GM10266 (cell line): ENCODE measurements around the gene TUBGCP3.
"Not testable (repeated sequence)": the region's sequence is repeated elsewhere in the genome, so short reads cannot be mapped to it uniquely, and the experiment has no call there.

ENCODE experiments used
- DNase-seq: peaks from one replicate; pipeline ENCODE4 v3.0.0; 2012; ENCODE audit errors: extremely low spot score
- TF ChIP-seq, protein P1 (sequence below): IDR thresholded peaks from 2 replicates; pipeline ENCODE4 v1.5.1; 2012; ENCODE audit warnings: mild to moderate bottlenecking, low read depth; ENCODE audit not compliant: control insufficient read depth, insufficient read depth; ENCODE audit errors: missing control alignments

The TUBGCP3 gene

DNA sequence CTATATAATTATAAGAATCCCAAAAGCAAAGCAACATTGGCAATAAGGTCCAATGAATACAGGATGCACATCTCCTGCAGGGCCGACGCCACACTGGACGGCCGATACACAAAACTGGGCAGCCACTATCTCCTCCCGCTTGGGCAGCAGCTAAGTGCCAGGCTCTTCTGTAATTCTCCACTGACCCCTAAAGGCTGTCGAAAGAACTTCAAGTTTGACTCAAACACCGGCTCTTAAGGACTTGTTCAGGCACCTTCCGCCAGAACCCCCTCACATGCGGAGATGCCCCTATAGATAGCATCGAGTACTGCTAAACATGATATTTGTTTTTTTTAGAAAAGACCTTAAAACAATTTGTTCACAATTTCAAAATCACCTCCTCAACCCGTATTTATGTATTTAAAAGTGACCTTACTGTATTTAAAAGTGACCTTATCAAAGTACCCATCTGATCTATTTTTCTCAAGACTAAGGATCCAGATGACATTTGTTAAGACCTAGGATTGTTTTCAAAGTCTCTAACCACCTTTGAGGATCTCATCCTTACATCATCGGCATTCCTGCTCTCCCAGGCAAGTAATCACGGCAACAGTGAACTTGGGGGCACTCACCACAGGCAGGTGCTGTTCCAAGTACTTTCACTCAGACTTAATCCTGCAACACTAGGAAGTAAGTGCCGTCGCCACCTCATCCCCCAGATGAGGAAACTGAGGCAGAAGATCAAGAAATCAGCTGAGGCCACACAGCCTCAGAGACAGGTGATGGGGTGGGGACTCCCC, 77.8 kb downstream of the TUBGCP3 start:
- no peak for DNase-seq
- TF ChIP-seq, protein P1, sequence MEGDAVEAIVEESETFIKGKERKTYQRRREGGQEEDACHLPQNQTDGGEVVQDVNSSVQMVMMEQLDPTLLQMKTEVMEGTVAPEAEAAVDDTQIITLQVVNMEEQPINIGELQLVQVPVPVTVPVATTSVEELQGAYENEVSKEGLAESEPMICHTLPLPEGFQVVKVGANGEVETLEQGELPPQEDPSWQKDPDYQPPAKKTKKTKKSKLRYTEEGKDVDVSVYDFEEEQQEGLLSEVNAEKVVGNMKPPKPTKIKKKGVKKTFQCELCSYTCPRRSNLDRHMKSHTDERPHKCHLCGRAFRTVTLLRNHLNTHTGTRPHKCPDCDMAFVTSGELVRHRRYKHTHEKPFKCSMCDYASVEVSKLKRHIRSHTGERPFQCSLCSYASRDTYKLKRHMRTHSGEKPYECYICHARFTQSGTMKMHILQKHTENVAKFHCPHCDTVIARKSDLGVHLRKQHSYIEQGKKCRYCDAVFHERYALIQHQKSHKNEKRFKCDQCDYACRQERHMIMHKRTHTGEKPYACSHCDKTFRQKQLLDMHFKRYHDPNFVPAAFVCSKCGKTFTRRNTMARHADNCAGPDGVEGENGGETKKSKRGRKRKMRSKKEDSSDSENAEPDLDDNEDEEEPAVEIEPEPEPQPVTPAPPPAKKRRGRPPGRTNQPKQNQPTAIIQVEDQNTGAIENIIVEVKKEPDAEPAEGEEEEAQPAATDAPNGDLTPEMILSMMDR = peak; percentile 14

DNA sequence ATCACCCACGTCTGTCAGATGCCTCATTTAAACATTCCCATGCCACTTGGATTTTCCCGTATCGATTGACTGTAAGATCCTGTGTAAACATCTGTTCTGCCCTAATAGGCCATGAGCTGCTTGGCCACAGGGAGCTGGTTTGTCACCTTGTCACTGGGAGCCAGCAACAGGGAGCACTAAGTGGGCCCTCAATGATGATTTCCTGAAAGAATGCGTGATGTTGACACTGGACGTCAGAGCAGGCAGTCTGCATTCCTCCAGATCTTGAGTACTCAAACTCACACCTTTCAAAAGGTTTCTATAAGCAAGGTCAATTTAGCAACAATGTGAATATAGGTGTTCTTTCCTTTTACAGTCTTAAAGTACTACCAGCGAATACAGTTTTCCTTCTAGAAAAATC, 78.8 kb downstream of the TUBGCP3 start:
- no peak for DNase-seq
- TF ChIP-seq, protein P1 = no peak

- no peak for DNase-seq
- TF ChIP-seq, protein P1 = no peak
These were observed 81.9 kb downstream of the TUBGCP3 start for GRCh38 chr13:112506046-112506445.

GRCh38 chr13:112496166-112496565, 91.8 kb downstream of the TUBGCP3 start:
- TF ChIP-seq, protein P1 = no peak
- no peak for DNase-seq

GRCh38 chr13:112495465-112495864, 92.5 kb downstream of the TUBGCP3 start:
- TF ChIP-seq, protein P1 = no peak
- DNase-seq = no peak

DNA sequence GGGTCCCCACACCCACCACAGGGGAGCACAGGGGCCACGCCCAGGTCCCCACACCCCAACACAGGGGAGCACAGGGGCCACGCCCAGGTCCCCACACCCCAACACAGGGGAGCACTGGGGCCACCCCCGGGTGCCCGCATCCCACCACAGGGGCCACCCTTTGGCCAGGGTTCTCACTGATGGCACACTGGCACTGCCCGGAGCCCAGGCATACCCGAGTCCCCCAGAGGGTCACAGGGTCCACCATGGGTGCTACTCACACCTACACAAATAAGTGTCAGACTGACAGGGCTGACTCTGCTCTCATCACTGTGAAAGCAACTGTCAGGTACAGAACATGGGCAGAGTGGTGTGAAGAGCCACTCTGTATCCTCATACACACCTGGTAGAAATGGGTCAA, 98.8 kb downstream of the TUBGCP3 start:
- no peak for DNase-seq
- TF ChIP-seq, protein P1 = no peak

- not testable (repeated sequence) for DNase-seq
These were observed 99.5 kb downstream of the TUBGCP3 start for GRCh38 chr13:112488343-112489050.

DNA sequence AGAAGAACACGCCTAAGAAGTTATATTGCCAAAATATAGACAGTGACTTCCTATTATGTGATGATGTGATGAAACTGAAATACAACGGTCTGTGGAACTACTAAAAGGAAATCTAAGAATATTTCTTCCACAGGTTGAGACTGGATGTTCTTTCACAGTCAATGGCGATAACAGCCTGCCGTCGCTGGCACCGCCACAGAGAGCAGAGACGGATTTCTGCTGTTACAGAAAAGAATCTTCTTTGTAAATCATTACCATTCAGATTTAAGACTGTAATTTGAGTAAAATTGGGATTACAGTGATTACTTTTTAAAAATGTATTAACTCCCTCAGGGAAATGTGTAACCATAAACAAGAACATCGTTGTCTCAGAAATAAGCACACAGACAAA, 100.8 kb downstream of the TUBGCP3 start:
- TF ChIP-seq, protein P1 = no peak
- no peak for DNase-seq
